Measurements from ENCODE around the gene INTS11. TPM values are rescaled to one million over a fixed set of nuclear protein-coding genes. Genes with fewer than 3 reads are reported as not detected.

The INTS11 gene
- total and polyA plus RNA-seq, 9 of the 15 experiments (the other 6 are each of a cell fraction or from before 2014, with no cell fraction given) = 3.6 to 183 (median 110) TPM

DNA sequence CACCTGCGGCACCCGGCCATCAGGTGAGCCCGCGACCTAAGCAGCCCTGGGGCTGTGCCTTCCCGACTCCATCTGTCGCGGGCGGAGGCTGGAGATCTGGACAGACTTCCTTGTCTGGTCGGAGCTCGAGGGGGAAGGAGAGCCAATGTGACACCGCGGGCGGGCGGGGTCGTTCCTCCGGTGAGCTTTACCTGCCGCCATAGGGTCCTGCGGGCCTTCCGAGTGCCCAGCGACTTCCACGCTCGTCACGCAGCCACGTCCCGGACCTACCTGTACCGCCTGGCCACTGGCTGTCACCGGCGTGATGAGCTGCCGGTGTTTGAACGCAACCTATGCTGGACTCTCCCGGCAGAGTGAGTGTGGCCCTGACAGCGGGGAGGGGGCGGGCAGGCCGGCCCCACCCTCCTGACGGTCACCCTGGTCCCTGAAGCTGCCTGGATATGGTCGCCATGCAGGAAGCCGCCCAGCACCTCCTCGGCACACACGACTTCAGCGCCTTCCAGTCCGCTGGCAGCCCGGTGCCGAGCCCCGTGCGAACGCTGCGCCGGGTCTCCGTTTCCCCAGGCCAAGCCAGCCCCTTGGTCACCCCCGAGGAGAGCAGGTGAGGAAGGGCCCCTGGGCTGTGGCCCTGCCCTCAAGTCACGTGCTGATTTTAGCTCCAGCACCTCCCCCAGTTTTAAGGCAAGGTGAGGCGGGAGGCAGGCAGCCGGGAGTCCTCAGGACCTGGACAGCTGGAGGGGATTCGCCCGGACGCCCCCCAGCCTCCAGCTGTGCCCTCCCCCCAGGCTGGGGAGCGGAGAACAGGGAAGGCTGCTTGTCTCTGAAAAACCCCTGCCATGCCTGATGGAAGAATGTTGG is 15.0 kb downstream of the INTS11 start (continued):
- TF ChIP-seq MXI1 (IDR thresholded peaks at IDR 0.05; ENCODE audit: low read depth, low read length) = no peak
- TF ChIP-seq, protein P1, sequence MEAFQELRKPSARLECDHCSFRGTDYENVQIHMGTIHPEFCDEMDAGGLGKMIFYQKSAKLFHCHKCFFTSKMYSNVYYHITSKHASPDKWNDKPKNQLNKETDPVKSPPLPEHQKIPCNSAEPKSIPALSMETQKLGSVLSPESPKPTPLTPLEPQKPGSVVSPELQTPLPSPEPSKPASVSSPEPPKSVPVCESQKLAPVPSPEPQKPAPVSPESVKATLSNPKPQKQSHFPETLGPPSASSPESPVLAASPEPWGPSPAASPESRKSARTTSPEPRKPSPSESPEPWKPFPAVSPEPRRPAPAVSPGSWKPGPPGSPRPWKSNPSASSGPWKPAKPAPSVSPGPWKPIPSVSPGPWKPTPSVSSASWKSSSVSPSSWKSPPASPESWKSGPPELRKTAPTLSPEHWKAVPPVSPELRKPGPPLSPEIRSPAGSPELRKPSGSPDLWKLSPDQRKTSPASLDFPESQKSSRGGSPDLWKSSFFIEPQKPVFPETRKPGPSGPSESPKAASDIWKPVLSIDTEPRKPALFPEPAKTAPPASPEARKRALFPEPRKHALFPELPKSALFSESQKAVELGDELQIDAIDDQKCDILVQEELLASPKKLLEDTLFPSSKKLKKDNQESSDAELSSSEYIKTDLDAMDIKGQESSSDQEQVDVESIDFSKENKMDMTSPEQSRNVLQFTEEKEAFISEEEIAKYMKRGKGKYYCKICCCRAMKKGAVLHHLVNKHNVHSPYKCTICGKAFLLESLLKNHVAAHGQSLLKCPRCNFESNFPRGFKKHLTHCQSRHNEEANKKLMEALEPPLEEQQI (IDR thresholded peaks at IDR 0.05) = no peak
- TF ChIP-seq, protein P2, sequence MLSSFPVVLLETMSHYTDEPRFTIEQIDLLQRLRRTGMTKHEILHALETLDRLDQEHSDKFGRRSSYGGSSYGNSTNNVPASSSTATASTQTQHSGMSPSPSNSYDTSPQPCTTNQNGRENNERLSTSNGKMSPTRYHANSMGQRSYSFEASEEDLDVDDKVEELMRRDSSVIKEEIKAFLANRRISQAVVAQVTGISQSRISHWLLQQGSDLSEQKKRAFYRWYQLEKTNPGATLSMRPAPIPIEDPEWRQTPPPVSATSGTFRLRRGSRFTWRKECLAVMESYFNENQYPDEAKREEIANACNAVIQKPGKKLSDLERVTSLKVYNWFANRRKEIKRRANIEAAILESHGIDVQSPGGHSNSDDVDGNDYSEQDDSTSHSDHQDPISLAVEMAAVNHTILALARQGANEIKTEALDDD (IDR thresholded peaks at IDR 0.05) = no peak
- TF ChIP-seq ARNT (IDR thresholded peaks at IDR 0.05) = no peak
- no peak for TF ChIP-seq TEAD4 (IDR thresholded peaks at IDR 0.05; ENCODE audit: low read length)
- no peak for TF ChIP-seq TEAD4 (CRISPR knock-in tag; IDR thresholded peaks at IDR 0.05; ENCODE audit: borderline replicate concordance)
- TF ChIP-seq CCAR2 (IDR thresholded peaks at IDR 0.05; ENCODE audit: low read depth, low read length) = no peak
- TF ChIP-seq ZKSCAN8 (CRISPR knock-in tag; IDR thresholded peaks at IDR 0.05) = no peak
- TF ChIP-seq RBM39 (optimal IDR thresholded peaks at IDR 0.05; ENCODE audit: low read depth, low read length) = no peak
- TF ChIP-seq NFIX (CRISPR knock-in tag; IDR thresholded peaks at IDR 0.05; ENCODE audit: low read depth) = no peak
- TF ChIP-seq ZBED1 (IDR thresholded peaks at IDR 0.05) = no peak
- TF ChIP-seq ZNF239 (CRISPR knock-in tag; IDR thresholded peaks at IDR 0.05) = no peak
- TF ChIP-seq, protein P3, sequence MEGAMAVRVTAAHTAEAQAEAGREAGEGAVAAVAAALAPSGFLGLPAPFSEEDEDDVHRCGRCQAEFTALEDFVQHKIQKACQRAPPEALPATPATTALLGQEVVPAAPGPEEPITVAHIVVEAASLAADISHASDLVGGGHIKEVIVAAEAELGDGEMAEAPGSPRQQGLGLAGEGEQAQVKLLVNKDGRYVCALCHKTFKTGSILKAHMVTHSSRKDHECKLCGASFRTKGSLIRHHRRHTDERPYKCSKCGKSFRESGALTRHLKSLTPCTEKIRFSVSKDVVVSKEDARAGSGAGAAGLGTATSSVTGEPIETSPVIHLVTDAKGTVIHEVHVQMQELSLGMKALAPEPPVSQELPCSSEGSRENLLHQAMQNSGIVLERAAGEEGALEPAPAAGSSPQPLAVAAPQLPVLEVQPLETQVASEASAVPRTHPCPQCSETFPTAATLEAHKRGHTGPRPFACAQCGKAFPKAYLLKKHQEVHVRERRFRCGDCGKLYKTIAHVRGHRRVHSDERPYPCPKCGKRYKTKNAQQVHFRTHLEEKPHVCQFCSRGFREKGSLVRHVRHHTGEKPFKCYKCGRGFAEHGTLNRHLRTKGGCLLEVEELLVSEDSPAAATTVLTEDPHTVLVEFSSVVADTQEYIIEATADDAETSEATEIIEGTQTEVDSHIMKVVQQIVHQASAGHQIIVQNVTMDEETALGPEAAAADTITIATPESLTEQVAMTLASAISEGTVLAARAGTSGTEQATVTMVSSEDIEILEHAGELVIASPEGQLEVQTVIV (CRISPR knock-in tag; IDR thresholded peaks at IDR 0.05; ENCODE audit: borderline replicate concordance) = no peak
- no peak for TF ChIP-seq GTF2F1 (IDR thresholded peaks at IDR 0.05; ENCODE audit: low read depth, low read length)
- no peak for TF ChIP-seq RUNX1 (IDR thresholded peaks at IDR 0.05; ENCODE audit: low read depth)
- TF ChIP-seq, protein P4, sequence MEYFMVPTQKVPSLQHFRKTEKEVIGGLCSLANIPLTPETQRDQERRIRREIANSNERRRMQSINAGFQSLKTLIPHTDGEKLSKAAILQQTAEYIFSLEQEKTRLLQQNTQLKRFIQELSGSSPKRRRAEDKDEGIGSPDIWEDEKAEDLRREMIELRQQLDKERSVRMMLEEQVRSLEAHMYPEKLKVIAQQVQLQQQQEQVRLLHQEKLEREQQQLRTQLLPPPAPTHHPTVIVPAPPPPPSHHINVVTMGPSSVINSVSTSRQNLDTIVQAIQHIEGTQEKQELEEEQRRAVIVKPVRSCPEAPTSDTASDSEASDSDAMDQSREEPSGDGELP (CRISPR knock-in tag; IDR thresholded peaks at IDR 0.05; ENCODE audit: borderline replicate concordance) = peak; percentile 60
- TF ChIP-seq FOXM1 (IDR thresholded peaks at IDR 0.05; ENCODE audit: low read depth) = no peak
- 0 out of 2 replicates have a peak, but pooled peaks have one; percentile 34 for TF ChIP-seq FOXM1 (CRISPR knock-in tag; IDR thresholded peaks at IDR 0.05; ENCODE audit: low read depth)
- no peak for TF ChIP-seq MCM2 (IDR thresholded peaks at IDR 0.05; ENCODE audit: low read depth)
- no peak for TF ChIP-seq SETDB1 (IDR thresholded peaks at IDR 0.05; ENCODE audit: low read length)
- no peak for TF ChIP-seq ZKSCAN1 (IDR thresholded peaks at IDR 0.05; ENCODE audit: low read depth, low read length)
- no peak for TF ChIP-seq RBM14 (IDR thresholded peaks at IDR 0.05; ENCODE audit: borderline replicate concordance, insufficient read depth, low read depth, low read length)
- TF ChIP-seq PRPF4 (IDR thresholded peaks at IDR 0.05; ENCODE audit: insufficient read depth, low read depth, low read length, poor library complexity, severe bottlenecking) = peak; percentile 29
- 0 out of 2 replicates have a peak, but pooled peaks have one; percentile 9 for TF ChIP-seq DPF2 (IDR thresholded peaks at IDR 0.05)

Measured in K562 (cell line).